ENCODE results near the gene KIAA1755.

GRCh38 chr20:38242848-38243708 lies 17.5 kb downstream of the KIAA1755 start:
- peak; percentile 13 to 50 (median 30) for TF ChIP-seq POLR2AphosphoS5 (IDR thresholded peaks at IDR 0.05)
- TF ChIP-seq, protein P1, sequence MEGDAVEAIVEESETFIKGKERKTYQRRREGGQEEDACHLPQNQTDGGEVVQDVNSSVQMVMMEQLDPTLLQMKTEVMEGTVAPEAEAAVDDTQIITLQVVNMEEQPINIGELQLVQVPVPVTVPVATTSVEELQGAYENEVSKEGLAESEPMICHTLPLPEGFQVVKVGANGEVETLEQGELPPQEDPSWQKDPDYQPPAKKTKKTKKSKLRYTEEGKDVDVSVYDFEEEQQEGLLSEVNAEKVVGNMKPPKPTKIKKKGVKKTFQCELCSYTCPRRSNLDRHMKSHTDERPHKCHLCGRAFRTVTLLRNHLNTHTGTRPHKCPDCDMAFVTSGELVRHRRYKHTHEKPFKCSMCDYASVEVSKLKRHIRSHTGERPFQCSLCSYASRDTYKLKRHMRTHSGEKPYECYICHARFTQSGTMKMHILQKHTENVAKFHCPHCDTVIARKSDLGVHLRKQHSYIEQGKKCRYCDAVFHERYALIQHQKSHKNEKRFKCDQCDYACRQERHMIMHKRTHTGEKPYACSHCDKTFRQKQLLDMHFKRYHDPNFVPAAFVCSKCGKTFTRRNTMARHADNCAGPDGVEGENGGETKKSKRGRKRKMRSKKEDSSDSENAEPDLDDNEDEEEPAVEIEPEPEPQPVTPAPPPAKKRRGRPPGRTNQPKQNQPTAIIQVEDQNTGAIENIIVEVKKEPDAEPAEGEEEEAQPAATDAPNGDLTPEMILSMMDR (IDR thresholded peaks at IDR 0.05): peak in 1 of 4 experiments; percentile 12
- TF ChIP-seq EP300 (IDR thresholded peaks at IDR 0.05): no peak
